ENCODE measurements around the gene CD46. TPM values are rescaled to one million over a fixed set of nuclear protein-coding genes. Genes with fewer than 3 reads are reported as not detected.

Gene CD46
- total RNA-seq, 1 donor from 2014 or later, result 116 TPM

DNA sequence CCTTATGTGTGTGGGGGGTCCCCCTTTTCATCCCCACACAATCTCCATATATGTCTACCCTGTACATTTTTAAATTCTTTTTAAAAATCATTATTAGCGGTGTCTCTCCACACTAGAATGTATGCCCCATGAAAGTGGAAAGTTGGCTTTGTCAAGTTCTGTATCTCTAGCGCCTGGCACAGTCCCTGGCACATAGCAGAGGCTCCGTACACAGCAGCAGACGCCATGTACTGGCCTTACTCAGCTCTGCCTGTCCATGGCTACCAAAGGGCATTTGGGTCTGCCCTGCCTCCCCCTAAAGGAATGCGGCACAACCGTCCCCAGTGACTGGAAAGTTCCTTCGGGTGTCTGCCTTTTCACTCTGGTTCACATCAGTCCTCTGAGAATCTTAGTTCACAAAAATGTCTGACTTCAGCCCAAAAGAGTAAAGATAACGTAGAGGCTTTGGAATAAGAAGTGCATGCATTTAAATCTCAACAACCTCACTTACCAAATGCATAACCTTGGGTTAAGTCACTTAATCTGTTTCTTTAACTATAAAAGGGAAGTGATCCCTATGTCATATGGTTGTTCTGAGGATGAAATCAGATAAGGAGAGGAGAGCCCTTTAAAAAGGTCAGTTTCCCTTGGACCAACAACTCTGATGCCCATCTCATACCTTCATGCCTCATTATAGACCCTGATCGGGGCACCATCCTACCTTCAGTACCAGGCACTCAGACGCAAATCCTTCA, 61.1 kb downstream of the CD46 start:
- DNase-seq (ENCODE audit: low spot score), result no peak
- Mint-ChIP-seq H3K4me1 (ENCODE audit: unreplicated experiment) (peaks cover 39% of the 10 kb centered on the region), H3K4me3 (ENCODE audit: unreplicated experiment) (no peak overlapping the region), H3K27ac (ENCODE audit: unreplicated experiment) (no peak overlapping the region), H3K27me3 (ENCODE audit: unreplicated experiment) (peaks cover 2% of the 10 kb centered on the region), H3K9me3 (ENCODE audit: unreplicated experiment) (no peaks in the 10 kb centered on the region), H3K36me3 (ENCODE audit: low read depth, unreplicated experiment) (peaks cover 73% of the 10 kb centered on the region)
- TF ChIP-seq CTCF (IDR thresholded peaks at IDR 0.05; ENCODE audit: unreplicated experiment), result no peak

- no peak for DNase-seq (ENCODE audit: low spot score)
- H3K27ac Mint-ChIP-seq (ENCODE audit: unreplicated experiment), result peak overlapping the region; percentile 48
- no peak overlapping the region for H3K4me3 Mint-ChIP-seq (ENCODE audit: unreplicated experiment)
- peaks cover 41% of the 10 kb centered on the region for H3K4me1 Mint-ChIP-seq (ENCODE audit: unreplicated experiment)
- TF ChIP-seq CTCF (IDR thresholded peaks at IDR 0.05; ENCODE audit: unreplicated experiment), result no peak
- peaks cover 2% of the 10 kb centered on the region for H3K27me3 Mint-ChIP-seq (ENCODE audit: unreplicated experiment)
- no peaks in the 10 kb centered on the region for H3K9me3 Mint-ChIP-seq (ENCODE audit: unreplicated experiment)
- peaks cover 68% of the 10 kb centered on the region for H3K36me3 Mint-ChIP-seq (ENCODE audit: low read depth, unreplicated experiment)
These were observed 61.6 kb downstream of the CD46 start for GRCh38 chr1:207813512-207813881.

DNA sequence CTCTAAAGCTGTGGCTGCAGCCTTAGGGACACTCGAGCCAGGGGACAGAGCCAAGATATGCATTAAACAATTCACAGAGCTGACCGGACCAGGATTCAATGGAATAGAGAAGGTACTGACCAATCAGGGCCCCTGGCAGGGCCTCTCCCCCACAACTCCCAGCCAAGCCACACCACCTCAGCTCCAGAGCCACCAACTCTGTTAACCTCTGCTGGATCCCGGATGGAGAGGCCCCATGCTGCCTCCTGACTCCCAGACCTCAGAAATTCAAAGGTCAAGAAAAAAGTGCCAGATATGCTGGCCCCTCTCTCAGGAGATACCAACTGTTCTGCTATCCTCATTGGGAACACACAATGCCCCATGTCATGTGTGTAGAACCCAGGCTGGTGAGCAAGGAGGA, 62.1 kb downstream of the CD46 start:
- H3K36me3 Mint-ChIP-seq (ENCODE audit: low read depth, unreplicated experiment), result peaks cover 64% of the 10 kb centered on the region
- no peak for TF ChIP-seq CTCF (IDR thresholded peaks at IDR 0.05; ENCODE audit: unreplicated experiment)
- no peak overlapping the region for H3K4me3 Mint-ChIP-seq (ENCODE audit: unreplicated experiment)
- peaks cover 2% of the 10 kb centered on the region for H3K27me3 Mint-ChIP-seq (ENCODE audit: unreplicated experiment)
- peak overlapping the region; percentile 48 for H3K27ac Mint-ChIP-seq (ENCODE audit: unreplicated experiment)
- DNase-seq (ENCODE audit: low spot score), result no peak
- peaks cover 43% of the 10 kb centered on the region for H3K4me1 Mint-ChIP-seq (ENCODE audit: unreplicated experiment)
- H3K9me3 Mint-ChIP-seq (ENCODE audit: unreplicated experiment), result no peaks in the 10 kb centered on the region

- TF ChIP-seq CTCF (IDR thresholded peaks at IDR 0.05; ENCODE audit: unreplicated experiment), result no peak
- Mint-ChIP-seq H3K36me3 (ENCODE audit: low read depth, unreplicated experiment) (peaks cover 59% of the 10 kb centered on the region), H3K27ac (ENCODE audit: unreplicated experiment) (peak overlapping the region; percentile 14), H3K27me3 (ENCODE audit: unreplicated experiment) (peaks cover 2% of the 10 kb centered on the region), H3K4me3 (ENCODE audit: unreplicated experiment) (no peak overlapping the region), H3K9me3 (ENCODE audit: unreplicated experiment) (no peaks in the 10 kb centered on the region), H3K4me1 (ENCODE audit: unreplicated experiment) (peaks cover 44% of the 10 kb centered on the region)
- no peak for DNase-seq (ENCODE audit: low spot score)
These were observed 62.6 kb downstream of the CD46 start for GRCh38 chr1:207814469-207814868.

GRCh38 chr1:207815466-207815865, 63.6 kb downstream of the CD46 start:
- peaks cover 46% of the 10 kb centered on the region for H3K4me1 Mint-ChIP-seq (ENCODE audit: unreplicated experiment)
- DNase-seq (ENCODE audit: low spot score), result no peak
- H3K27ac Mint-ChIP-seq (ENCODE audit: unreplicated experiment), result peak overlapping the region; percentile 68
- no peaks in the 10 kb centered on the region for H3K9me3 Mint-ChIP-seq (ENCODE audit: unreplicated experiment)
- peaks cover 59% of the 10 kb centered on the region for H3K36me3 Mint-ChIP-seq (ENCODE audit: low read depth, unreplicated experiment)
- no peak for TF ChIP-seq CTCF (IDR thresholded peaks at IDR 0.05; ENCODE audit: unreplicated experiment)
- H3K27me3 Mint-ChIP-seq (ENCODE audit: unreplicated experiment), result peaks cover 2% of the 10 kb centered on the region
- H3K4me3 Mint-ChIP-seq (ENCODE audit: unreplicated experiment), result peak overlapping the region; percentile 52

Measured in endothelial cell (in vitro differentiated cells).